ENCODE data around the gene RALGAPA1. TPM values are rescaled to one million over a fixed set of nuclear protein-coding genes. Genes with fewer than 3 reads are reported as not detected.
"Not testable (repeated sequence)": the region's sequence is repeated elsewhere in the genome, so short reads cannot be mapped to it uniquely, and the experiment has no call there.

Gene RALGAPA1
- total and polyA plus RNA-seq, 3 experiments from 2014 or later: 28.2 to 37.9 (median 29.3) TPM

- Histone ChIP-seq H3K9me3 (ENCODE audit: low read length) (no peaks in the 10 kb centered on the region), H3K27ac (ENCODE audit: low read depth, low read length) (no peak overlapping the region), H3K36me3 (ENCODE audit: insufficient read depth, low read length) (no peaks in the 10 kb centered on the region), H3K27me3 (ENCODE audit: insufficient read depth, low read length, poor library complexity, severe bottlenecking) (no peaks in the 10 kb centered on the region), H3K4me3 (ENCODE audit: low read length) (no peak overlapping the region), H3K4me1 (ENCODE audit: insufficient read depth, low read length) (no peaks in the 10 kb centered on the region)
- Mint-ChIP-seq H3K4me1 (peaks cover 4 to 12% (median 4%) of the 10 kb centered on the region in 3 donors), H3K36me3 (peaks cover 38 to 80% (median 74%) of the 10 kb centered on the region in 3 donors), H3K9me3 (peaks cover 3 to 9% (median 7%) of the 10 kb centered on the region in 5 donors), H3K27ac (no peak overlapping the region), H3K4me3 (no peak overlapping the region), H3K27me3 (no peaks in the 10 kb centered on the region)
- ChIA-PET POLR2A (no interaction called here), CTCF (no interaction called here)
- DNase-seq: no peak
Observed at GRCh38 chr14:35847636-35848035, 38.5 kb upstream of the RALGAPA1 start.

DNA sequence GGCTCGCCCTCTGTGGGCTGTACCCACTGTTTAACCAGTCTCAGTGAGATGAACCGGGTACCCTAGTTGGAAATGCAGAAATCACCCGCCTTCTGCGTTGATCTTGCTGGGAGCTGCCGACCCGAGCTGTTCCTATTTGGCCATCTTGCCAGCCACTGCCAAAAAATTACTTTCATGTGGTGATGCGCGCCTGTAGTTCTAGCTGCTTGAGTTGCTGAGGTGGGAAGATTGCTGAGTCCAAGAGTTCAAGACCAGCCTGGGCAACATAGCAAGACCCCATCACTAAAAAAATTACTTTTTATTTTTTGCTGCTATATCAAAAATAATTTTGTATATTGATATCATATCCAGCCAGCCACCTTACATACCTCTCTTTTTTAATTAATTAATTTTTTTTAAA is 35.4 kb upstream of the RALGAPA1 start:
- no peaks in the 10 kb centered on the region for H3K27me3 ChIP-seq (ENCODE audit: insufficient read depth, low read length, poor library complexity, severe bottlenecking)
- Mint-ChIP-seq H3K9me3 (peaks cover 19 to 33% (median 23%) of the 10 kb centered on the region in 5 donors), H3K36me3 (peaks cover 56 to 85% (median 80%) of the 10 kb centered on the region in 3 donors), H3K27ac (no peak overlapping the region), H3K27me3 (no peaks in the 10 kb centered on the region), H3K4me1 (peaks cover 4 to 12% (median 4%) of the 10 kb centered on the region in 3 donors), H3K4me3 (no peak overlapping the region)
- ChIA-PET CTCF (no interaction called here), POLR2A (no interaction called here)
- no peaks in the 10 kb centered on the region for H3K9me3 ChIP-seq (ENCODE audit: low read length)
- H3K27ac ChIP-seq (ENCODE audit: low read depth, low read length): no peak overlapping the region
- no peak for DNase-seq
- no peaks in the 10 kb centered on the region for H3K4me1 ChIP-seq (ENCODE audit: insufficient read depth, low read length)
- H3K36me3 ChIP-seq (ENCODE audit: insufficient read depth, low read length): no peaks in the 10 kb centered on the region
- no peak overlapping the region for H3K4me3 ChIP-seq (ENCODE audit: low read length)

DNA sequence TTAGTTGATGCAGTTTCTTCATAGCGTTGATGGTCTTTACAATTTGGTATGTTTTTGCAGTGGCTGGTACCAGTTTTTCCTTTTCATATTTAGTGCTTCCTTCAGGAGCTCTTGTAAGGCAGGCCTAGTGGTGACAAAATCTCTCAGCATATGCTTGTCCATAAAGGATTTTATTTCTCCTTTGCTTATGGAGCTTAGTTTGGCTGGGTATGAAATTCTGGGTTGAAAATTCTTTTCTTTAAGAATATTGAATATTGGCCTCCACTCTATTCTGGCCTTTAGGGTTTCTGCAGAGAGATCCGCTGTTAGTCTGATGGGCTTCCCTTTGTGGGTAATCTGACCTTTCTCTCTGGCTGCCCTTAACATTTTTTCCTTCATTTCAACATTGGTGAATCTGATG is 33.1 kb upstream of the RALGAPA1 start:
- DNase-seq; H3K27me3 Mint-ChIP-seq; H3K27me3 ChIP-seq (ENCODE audit: insufficient read depth, low read length, poor library complexity, severe bottlenecking); H3K27ac ChIP-seq (ENCODE audit: low read depth, low read length); H3K4me3 ChIP-seq (ENCODE audit: low read length); H3K4me3 Mint-ChIP-seq; H3K9me3 ChIP-seq (ENCODE audit: low read length); H3K27ac Mint-ChIP-seq; H3K4me1 ChIP-seq (ENCODE audit: insufficient read depth, low read length); H3K4me1 Mint-ChIP-seq; H3K36me3 ChIP-seq (ENCODE audit: insufficient read depth, low read length); POLR2A ChIA-PET; CTCF ChIA-PET: not testable (repeated sequence)
- H3K36me3 Mint-ChIP-seq: peaks cover 57 to 89% (median 87%) of the 10 kb centered on the region in 3 donors
- peaks cover 19 to 37% (median 24%) of the 10 kb centered on the region in 5 donors for H3K9me3 Mint-ChIP-seq

DNA sequence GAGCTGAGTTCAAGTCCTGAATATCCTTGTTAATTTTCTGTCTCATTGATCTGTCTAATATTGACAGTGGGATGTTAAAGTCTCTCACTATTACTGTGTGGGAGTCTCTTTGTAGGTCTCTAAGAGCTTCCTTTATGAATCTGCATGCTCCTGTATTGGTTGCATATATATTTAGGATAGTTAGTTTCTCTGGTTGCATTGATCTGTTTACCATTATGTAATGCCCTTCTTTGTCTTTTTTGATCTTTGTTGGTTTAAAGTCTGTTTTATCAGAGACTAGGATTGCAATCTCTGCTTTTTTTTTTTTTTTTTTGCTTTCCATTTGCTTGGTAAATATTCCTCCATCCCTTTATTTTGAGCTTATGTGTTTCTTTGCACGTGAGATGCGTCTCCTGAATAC is 32.6 kb upstream of the RALGAPA1 start:
- H3K4me3 Mint-ChIP-seq; H3K4me1 Mint-ChIP-seq; H3K9me3 ChIP-seq (ENCODE audit: low read length); H3K27me3 ChIP-seq (ENCODE audit: insufficient read depth, low read length, poor library complexity, severe bottlenecking); DNase-seq; H3K27ac Mint-ChIP-seq; POLR2A ChIA-PET; H3K36me3 ChIP-seq (ENCODE audit: insufficient read depth, low read length); H3K27ac ChIP-seq (ENCODE audit: low read depth, low read length); H3K4me1 ChIP-seq (ENCODE audit: insufficient read depth, low read length); H3K27me3 Mint-ChIP-seq; CTCF ChIA-PET; H3K4me3 ChIP-seq (ENCODE audit: low read length): not testable (repeated sequence)
- Mint-ChIP-seq H3K9me3 (peaks cover 19 to 37% (median 24%) of the 10 kb centered on the region in 5 donors), H3K36me3 (peaks cover 60 to 90% (median 88%) of the 10 kb centered on the region in 3 donors)

DNA sequence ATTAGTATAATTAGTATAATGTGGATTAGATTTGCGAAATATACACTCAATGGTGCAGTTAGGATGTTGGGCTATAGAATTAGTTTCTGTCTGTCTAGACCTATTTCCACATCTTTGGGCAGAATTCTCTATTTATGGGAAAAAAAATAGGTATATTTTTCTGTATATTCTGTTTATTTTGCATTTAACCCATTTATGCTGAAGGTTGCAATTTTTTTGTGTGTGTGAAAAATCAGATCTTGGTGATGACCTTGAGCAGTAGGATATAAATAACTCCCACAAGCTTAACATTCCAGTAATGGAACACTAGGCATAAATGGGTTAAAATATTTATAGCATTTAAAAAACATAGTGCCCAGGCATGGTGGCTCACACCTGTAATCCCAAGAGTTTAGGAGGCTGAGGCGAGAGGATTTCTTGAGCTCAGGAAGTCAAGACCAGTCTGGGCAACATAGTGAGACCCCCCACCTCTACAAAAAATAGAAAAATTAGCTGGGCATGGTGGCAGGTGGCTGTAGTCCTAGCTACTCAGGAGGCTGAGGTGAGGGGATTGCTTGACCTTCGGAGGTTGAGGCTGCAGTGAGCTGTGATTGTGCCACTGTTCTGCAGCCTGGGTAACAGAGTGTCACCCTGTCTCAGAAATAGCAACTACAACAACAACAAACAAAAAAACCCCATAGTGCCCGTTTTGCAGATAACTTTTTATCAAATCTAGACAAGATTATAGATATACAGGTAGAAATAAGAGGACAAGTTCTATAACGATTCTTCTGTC is 26.3 kb upstream of the RALGAPA1 start:
- no peaks in the 10 kb centered on the region for H3K27me3 ChIP-seq (ENCODE audit: insufficient read depth, low read length, poor library complexity, severe bottlenecking)
- no peak overlapping the region for H3K27ac ChIP-seq (ENCODE audit: low read depth, low read length)
- H3K36me3 Mint-ChIP-seq: peaks cover 33 to 75% (median 34%) of the 10 kb centered on the region in 3 donors
- CTCF ChIA-PET: interaction anchor here (1.0 kb wide), 1 partner anchor 18 kb away, joined by 3 read pairs; no protein-coding TSS in a partner anchor
- H3K9me3 Mint-ChIP-seq: peaks cover under 1 to 11% (median 5%) of the 10 kb centered on the region in 5 donors
- H3K4me3 ChIP-seq (ENCODE audit: low read length): no peak overlapping the region
- H3K27ac Mint-ChIP-seq: peak overlapping the region in 1 of 8 donors; percentile 68
- no peaks in the 10 kb centered on the region for H3K4me1 Mint-ChIP-seq
- no peak for DNase-seq
- POLR2A ChIA-PET: interaction anchor here (1.0 kb wide), 1 partner anchor 9 kb away, joined by 5 read pairs; the partner anchor contains the start of gene BRMS1L
- no peaks in the 10 kb centered on the region for H3K36me3 ChIP-seq (ENCODE audit: insufficient read depth, low read length)
- H3K4me3 Mint-ChIP-seq: no peak overlapping the region
- H3K9me3 ChIP-seq (ENCODE audit: low read length): no peaks in the 10 kb centered on the region
- no peaks in the 10 kb centered on the region for H3K27me3 Mint-ChIP-seq
- no peaks in the 10 kb centered on the region for H3K4me1 ChIP-seq (ENCODE audit: insufficient read depth, low read length)

DNA sequence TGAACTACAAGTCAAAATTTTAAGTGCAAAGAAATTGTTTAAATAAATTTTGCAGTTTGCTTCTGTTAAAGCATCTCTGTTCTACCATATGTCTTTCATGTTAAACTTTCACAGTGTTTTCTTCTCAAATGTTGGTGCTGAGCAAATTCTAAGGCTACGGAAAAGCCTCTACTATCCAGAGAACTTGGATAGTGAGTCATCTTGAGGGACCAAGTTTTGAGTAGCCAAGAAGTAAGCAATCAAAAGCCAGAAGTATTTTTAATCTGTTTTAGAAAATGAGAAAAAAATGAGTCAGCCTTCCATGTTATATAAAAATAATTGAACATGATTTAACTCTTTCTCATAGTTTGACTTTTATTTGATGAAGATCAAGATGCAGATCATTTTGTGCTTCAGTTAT is 20.4 kb upstream of the RALGAPA1 start:
- no peaks in the 10 kb centered on the region for H3K27me3 Mint-ChIP-seq
- no peaks in the 10 kb centered on the region for H3K36me3 ChIP-seq (ENCODE audit: insufficient read depth, low read length)
- H3K27ac Mint-ChIP-seq: peak overlapping the region in 1 of 8 donors; percentile 50
- ChIA-PET POLR2A (no interaction called here), CTCF (no interaction called here)
- H3K27ac ChIP-seq (ENCODE audit: low read depth, low read length): no peak overlapping the region
- H3K4me3 Mint-ChIP-seq: peak overlapping the region in 1 of 7 donors; percentile 73
- no peaks in the 10 kb centered on the region for H3K27me3 ChIP-seq (ENCODE audit: insufficient read depth, low read length, poor library complexity, severe bottlenecking)
- peaks cover 18% of the 10 kb centered on the region for H3K4me1 ChIP-seq (ENCODE audit: insufficient read depth, low read length)
- H3K4me3 ChIP-seq (ENCODE audit: low read length): no peak overlapping the region
- H3K4me1 Mint-ChIP-seq: peaks cover 15 to 26% (median 24%) of the 10 kb centered on the region in 3 donors
- peaks cover 0 to 34% (median 1%) of the 10 kb centered on the region in 3 donors for H3K36me3 Mint-ChIP-seq
- no peaks in the 10 kb centered on the region for H3K9me3 Mint-ChIP-seq
- H3K9me3 ChIP-seq (ENCODE audit: low read length): no peaks in the 10 kb centered on the region
- DNase-seq: no peak

GRCh38 chr14:35827678-35828472 is 18.8 kb upstream of the RALGAPA1 start:
- Histone ChIP-seq H3K27ac (ENCODE audit: low read depth, low read length) (no peak overlapping the region), H3K4me3 (ENCODE audit: low read length) (no peak overlapping the region), H3K36me3 (ENCODE audit: insufficient read depth, low read length) (no peaks in the 10 kb centered on the region), H3K27me3 (ENCODE audit: insufficient read depth, low read length, poor library complexity, severe bottlenecking) (no peaks in the 10 kb centered on the region), H3K9me3 (ENCODE audit: low read length) (no peaks in the 10 kb centered on the region), H3K4me1 (ENCODE audit: insufficient read depth, low read length) (peaks cover 18% of the 10 kb centered on the region)
- Mint-ChIP-seq H3K4me3 (peak overlapping the region; percentile 88 to 98 (median 92)), H3K27ac (peak overlapping the region in 4 of 8 donors; percentile 64 to 88 (median 86)), H3K36me3 (peaks cover 0 to 22% (median 1%) of the 10 kb centered on the region in 3 donors), H3K9me3 (no peaks in the 10 kb centered on the region), H3K27me3 (no peaks in the 10 kb centered on the region), H3K4me1 (peaks cover 15 to 26% (median 24%) of the 10 kb centered on the region in 3 donors)
- POLR2A ChIA-PET: interaction anchor here (0.6 kb wide), 1 partner anchor 19 kb away, joined by 3 read pairs; the partner anchor contains the start of gene RALGAPA1
- CTCF ChIA-PET: interaction anchor here (1.6 to 3.9 kb wide), 2 partner anchors 11 to 19 kb away, joined by 5 to 31 read pairs; partner anchors contain the start of gene RALGAPA1
- no peak for DNase-seq
